Stimulated activated CD4-positive, alpha-beta T cell treated with anti-CD3 and anti-CD28 coated beads, Interleukin-2, amount 100 ng/mL, for 24 hours (primary cell): ENCODE results near the gene NPDC1.
"Not testable (repeated sequence)": the region's sequence is repeated elsewhere in the genome, so short reads cannot be mapped to it uniquely, and the experiment has no call there.

Experiments
- DNase-seq, 2 donors: peaks; one replicate each; pipeline ENCODE4 v3.0.0-alpha.2; 2020

NPDC1 gene

GRCh38 chr9:137009217-137009616 is 36.8 kb downstream of the NPDC1 start:
- no peak for DNase-seq

- no peak for DNase-seq
Observed at GRCh38 chr9:137008312-137008711, 37.7 kb downstream of the NPDC1 start.

- DNase-seq = no peak
Observed at GRCh38 chr9:137007816-137008270, 38.1 kb downstream of the NPDC1 start.

GRCh38 chr9:137007108-137007815 is 38.7 kb downstream of the NPDC1 start:
- no peak for DNase-seq

- DNase-seq = no peak
Observed at GRCh38 chr9:137006116-137007003, 39.6 kb downstream of the NPDC1 start.

GRCh38 chr9:137004285-137004684 is 41.7 kb downstream of the NPDC1 start:
- DNase-seq = not testable (repeated sequence)

- no peak for DNase-seq
Observed at GRCh38 chr9:137002646-137003041, 43.3 kb downstream of the NPDC1 start.

GRCh38 chr9:137001857-137002645 is 43.9 kb downstream of the NPDC1 start:
- DNase-seq = no peak

GRCh38 chr9:137000177-137000930 is 45.6 kb downstream of the NPDC1 start:
- no peak for DNase-seq

GRCh38 chr9:136997830-136998234 is 48.1 kb downstream of the NPDC1 start:
- no peak for DNase-seq

GRCh38 chr9:136997371-136997770 is 48.6 kb downstream of the NPDC1 start:
- DNase-seq = no peak

GRCh38 chr9:136996361-136997292 is 49.4 kb downstream of the NPDC1 start, which contains the start of gene CLIC3:
TSS of gene CLIC3 (minus strand) at chr9:136996568. CDS start at chr9:136996543, 25 bp downstream.
- DNase-seq = peak; percentile 48 to 49

- no peak for DNase-seq
Observed at GRCh38 chr9:136995772-136996311, 50.1 kb downstream of the NPDC1 start.

GRCh38 chr9:136995362-136995761 is 50.6 kb downstream of the NPDC1 start:
- DNase-seq = no peak

GRCh38 chr9:136994888-136995230 is 51.1 kb downstream of the NPDC1 start:
- no peak for DNase-seq

GRCh38 chr9:136994180-136994887 is 51.6 kb downstream of the NPDC1 start:
- DNase-seq = no peak

- DNase-seq = no peak
Observed at GRCh38 chr9:136992819-136993369, 53.1 kb downstream of the NPDC1 start.

GRCh38 chr9:136991993-136992818 is 53.8 kb downstream of the NPDC1 start, which contains the start of gene PAXX:
TSS of gene PAXX (plus strand) at chr9:136992422. CDS start at chr9:136992444, 22 bp downstream.
- DNase-seq = peak; percentile 96 to 97
